ENCODE results near the gene PEA15.

DNA sequence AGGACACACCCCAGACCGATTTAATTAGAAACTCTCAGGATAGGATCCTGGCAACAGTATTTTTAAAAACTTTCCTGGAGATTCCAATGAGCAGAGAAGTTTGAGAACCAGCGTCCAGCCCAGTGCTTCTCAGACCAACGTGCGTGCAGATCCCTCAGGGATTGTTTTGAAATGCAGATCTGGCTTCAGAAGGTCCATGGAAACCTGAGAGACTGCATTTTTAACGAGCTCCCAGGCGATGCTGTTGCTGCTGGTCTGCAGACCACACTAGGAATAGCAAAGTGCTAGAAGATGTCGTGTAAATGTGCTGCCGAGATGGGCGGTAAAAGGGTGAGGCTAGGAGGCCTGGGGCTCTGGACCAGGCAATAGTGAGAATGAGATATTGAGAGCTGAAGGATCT, 33.2 kb upstream of the PEA15 start:
- no peak for TF ChIP-seq YY1 (IDR thresholded peaks at IDR 0.05; ENCODE audit: insufficient read depth, insufficient read length)
- TF ChIP-seq ZNF274 (IDR thresholded peaks at IDR 0.05; ENCODE audit: low read depth, low read length): no peak

Measured in NT2/D1 (cell line).